ENCODE measurements around the gene EIF4G3.

DNA sequence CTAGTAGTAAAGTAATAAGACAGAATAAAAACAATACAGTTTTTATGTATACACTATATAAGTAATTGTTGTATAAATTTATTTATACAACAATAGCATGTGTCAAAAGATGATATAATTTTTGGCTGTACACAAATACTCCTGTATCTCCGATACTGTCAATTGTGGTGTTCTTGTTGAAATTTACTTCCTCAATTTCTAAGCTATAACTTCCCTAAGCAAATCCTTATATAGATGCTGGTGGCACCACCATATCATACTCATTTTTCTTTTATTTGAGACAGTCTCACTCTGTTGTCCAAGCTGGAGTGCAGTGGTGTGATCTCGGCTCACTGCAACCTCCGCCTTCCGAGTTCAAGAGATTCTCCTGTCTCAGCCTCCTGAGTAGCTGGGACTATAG lies 248.6 kb downstream of the EIF4G3 start:
- TF ChIP-seq ZFP3 (CRISPR knock-in tag; IDR thresholded peaks at IDR 0.05) (no peak), TCF4 (CRISPR knock-in tag; IDR thresholded peaks at IDR 0.05; ENCODE audit: borderline replicate concordance) (no peak), ARNTL (CRISPR knock-in tag; IDR thresholded peaks at IDR 0.05; ENCODE audit: borderline replicate concordance, low read depth) (no peak), ZC3H10 (CRISPR knock-in tag; IDR thresholded peaks at IDR 0.05) (no peak), CSDC2 (CRISPR knock-in tag; IDR thresholded peaks at IDR 0.05) (no peak), ZNF8 (CRISPR knock-in tag; IDR thresholded peaks at IDR 0.05) (no peak), RARB (CRISPR knock-in tag; IDR thresholded peaks at IDR 0.05) (no peak), ESRRG (CRISPR knock-in tag; IDR thresholded peaks at IDR 0.05) (no peak), GLIS3 (CRISPR knock-in tag; IDR thresholded peaks at IDR 0.05) (no peak), PPARA (CRISPR knock-in tag; IDR thresholded peaks at IDR 0.05; ENCODE audit: borderline replicate concordance) (no peak)
- TF ChIP-seq, protein P1, sequence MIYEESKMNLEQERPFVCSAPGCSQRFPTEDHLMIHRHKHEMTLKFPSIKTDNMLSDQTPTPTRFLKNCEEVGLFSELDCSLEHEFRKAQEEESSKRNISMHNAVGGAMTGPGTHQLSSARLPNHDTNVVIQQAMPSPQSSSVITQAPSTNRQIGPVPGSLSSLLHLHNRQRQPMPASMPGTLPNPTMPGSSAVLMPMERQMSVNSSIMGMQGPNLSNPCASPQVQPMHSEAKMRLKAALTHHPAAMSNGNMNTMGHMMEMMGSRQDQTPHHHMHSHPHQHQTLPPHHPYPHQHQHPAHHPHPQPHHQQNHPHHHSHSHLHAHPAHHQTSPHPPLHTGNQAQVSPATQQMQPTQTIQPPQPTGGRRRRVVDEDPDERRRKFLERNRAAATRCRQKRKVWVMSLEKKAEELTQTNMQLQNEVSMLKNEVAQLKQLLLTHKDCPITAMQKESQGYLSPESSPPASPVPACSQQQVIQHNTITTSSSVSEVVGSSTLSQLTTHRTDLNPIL (CRISPR knock-in tag; IDR thresholded peaks at IDR 0.05; ENCODE audit: low read depth) = no peak
- TF ChIP-seq, protein P2, sequence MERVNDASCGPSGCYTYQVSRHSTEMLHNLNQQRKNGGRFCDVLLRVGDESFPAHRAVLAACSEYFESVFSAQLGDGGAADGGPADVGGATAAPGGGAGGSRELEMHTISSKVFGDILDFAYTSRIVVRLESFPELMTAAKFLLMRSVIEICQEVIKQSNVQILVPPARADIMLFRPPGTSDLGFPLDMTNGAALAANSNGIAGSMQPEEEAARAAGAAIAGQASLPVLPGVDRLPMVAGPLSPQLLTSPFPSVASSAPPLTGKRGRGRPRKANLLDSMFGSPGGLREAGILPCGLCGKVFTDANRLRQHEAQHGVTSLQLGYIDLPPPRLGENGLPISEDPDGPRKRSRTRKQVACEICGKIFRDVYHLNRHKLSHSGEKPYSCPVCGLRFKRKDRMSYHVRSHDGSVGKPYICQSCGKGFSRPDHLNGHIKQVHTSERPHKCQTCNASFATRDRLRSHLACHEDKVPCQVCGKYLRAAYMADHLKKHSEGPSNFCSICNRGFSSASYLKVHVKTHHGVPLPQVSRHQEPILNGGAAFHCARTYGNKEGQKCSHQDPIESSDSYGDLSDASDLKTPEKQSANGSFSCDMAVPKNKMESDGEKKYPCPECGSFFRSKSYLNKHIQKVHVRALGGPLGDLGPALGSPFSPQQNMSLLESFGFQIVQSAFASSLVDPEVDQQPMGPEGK (CRISPR knock-in tag; IDR thresholded peaks at IDR 0.05; ENCODE audit: borderline replicate concordance) = no peak
